Type B pancreatic cell (in vitro differentiated cells): ENCODE measurements around the gene CFAP73. TPM values are rescaled to one million over a fixed set of nuclear protein-coding genes. Genes with fewer than 3 reads are reported as not detected.

Experiments used
- DNase-seq: peaks from one replicate; pipeline ENCODE4 v3.0.0; 2021; ENCODE audit warnings: mixed read lengths; ENCODE audit not compliant: unreplicated experiment; ENCODE audit errors: extremely low spot score
- H3K27ac Mint-ChIP-seq: 2 replicates; pipeline ENCODE4 v1.8.0; 2021; ENCODE audit warnings: mild to moderate bottlenecking, mixed read lengths
- H3K27me3 Mint-ChIP-seq: 2 replicates; pipeline ENCODE4 v1.8.0; 2021; ENCODE audit warnings: mixed read lengths
- H3K36me3 Mint-ChIP-seq: 2 replicates; pipeline ENCODE4 v1.8.0; 2021; ENCODE audit warnings: mixed read lengths
- H3K4me1 Mint-ChIP-seq: one replicate; pipeline ENCODE4 v1.8.0; 2021; ENCODE audit warnings: mixed read lengths; ENCODE audit not compliant: unreplicated experiment
- H3K4me3 Mint-ChIP-seq: 2 replicates; pipeline ENCODE4 v1.8.0; 2021; ENCODE audit warnings: mild to moderate bottlenecking, mixed read lengths
- H3K9me3 Mint-ChIP-seq: 2 replicates; pipeline ENCODE4 v1.8.0; 2021; ENCODE audit warnings: mixed read lengths
- total RNA-seq: library from RNA; stranded (reverse); gene quantifications from 2 replicates; pipeline ENCODE4 v1.2.1, GENCODE V29; 2021; ENCODE audit warnings: low replicate concordance
- TF ChIP-seq, protein P1 (sequence below): fragments of 200-600 bp; sonication (generic); conservative IDR thresholded peaks from 2 replicates; pipeline ENCODE4 v1.5.0; 2021; ENCODE audit warnings: antibody characterized with exemption, mild to moderate bottlenecking

The CFAP73 gene
- total RNA-seq, 1 donor from 2014 or later = 0.27 TPM

DNA sequence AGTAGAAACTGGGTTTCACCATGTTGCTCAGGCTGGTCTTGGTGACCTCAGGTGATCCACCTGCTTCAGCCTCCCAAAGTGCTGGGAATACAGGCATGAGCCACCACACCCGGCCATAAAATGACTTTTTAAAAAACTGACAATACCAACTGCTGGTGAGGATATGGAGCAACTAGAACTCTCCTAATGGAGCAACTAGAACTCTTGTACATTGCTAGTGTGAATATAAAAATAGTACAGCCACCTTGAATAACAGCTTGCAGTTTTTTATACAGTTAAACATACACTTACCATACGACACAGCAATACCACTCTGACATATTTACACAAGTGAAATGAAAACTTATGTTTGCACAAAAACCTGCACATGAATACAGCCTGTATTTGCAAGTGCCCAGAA is 2.5 kb upstream of the CFAP73 start:
- H3K4me3 Mint-ChIP-seq = no peak overlapping the region
- TF ChIP-seq, protein P1, sequence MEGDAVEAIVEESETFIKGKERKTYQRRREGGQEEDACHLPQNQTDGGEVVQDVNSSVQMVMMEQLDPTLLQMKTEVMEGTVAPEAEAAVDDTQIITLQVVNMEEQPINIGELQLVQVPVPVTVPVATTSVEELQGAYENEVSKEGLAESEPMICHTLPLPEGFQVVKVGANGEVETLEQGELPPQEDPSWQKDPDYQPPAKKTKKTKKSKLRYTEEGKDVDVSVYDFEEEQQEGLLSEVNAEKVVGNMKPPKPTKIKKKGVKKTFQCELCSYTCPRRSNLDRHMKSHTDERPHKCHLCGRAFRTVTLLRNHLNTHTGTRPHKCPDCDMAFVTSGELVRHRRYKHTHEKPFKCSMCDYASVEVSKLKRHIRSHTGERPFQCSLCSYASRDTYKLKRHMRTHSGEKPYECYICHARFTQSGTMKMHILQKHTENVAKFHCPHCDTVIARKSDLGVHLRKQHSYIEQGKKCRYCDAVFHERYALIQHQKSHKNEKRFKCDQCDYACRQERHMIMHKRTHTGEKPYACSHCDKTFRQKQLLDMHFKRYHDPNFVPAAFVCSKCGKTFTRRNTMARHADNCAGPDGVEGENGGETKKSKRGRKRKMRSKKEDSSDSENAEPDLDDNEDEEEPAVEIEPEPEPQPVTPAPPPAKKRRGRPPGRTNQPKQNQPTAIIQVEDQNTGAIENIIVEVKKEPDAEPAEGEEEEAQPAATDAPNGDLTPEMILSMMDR = no peak
- peaks cover 16% of the 10 kb centered on the region for H3K4me1 Mint-ChIP-seq
- no peak overlapping the region for H3K27ac Mint-ChIP-seq
- DNase-seq = no peak
- peaks cover 3% of the 10 kb centered on the region for H3K27me3 Mint-ChIP-seq
- H3K36me3 Mint-ChIP-seq = no peaks in the 10 kb centered on the region
- no peaks in the 10 kb centered on the region for H3K9me3 Mint-ChIP-seq

DNA sequence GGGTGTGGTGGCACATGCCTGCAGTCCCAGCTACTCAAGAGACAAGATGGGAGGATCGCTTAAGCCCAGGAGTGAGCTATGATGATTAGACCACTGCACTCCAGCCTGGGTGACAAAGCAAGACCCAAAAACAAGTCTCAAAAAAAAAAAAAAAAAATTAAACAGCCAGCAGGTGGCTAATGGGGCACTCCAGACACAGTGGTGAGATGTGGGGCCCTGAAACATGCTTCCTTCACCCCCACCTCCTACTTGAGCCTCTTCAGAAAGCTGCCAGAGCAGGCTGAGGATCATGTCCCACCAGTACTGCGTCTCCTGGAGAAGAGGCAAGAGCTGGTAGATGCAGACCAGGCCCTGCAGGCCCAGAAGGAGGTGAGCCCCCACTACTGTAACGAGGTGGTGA is 2.1 kb downstream of the CFAP73 start:
- peaks cover 21% of the 10 kb centered on the region for H3K4me1 Mint-ChIP-seq
- H3K4me3 Mint-ChIP-seq = peak overlapping the region; percentile 70
- H3K27me3 Mint-ChIP-seq = peaks cover 42% of the 10 kb centered on the region
- no peaks in the 10 kb centered on the region for H3K9me3 Mint-ChIP-seq
- peaks cover 1% of the 10 kb centered on the region for H3K36me3 Mint-ChIP-seq
- H3K27ac Mint-ChIP-seq = no peak overlapping the region
- TF ChIP-seq, protein P1 = no peak
- DNase-seq = no peak

DNA sequence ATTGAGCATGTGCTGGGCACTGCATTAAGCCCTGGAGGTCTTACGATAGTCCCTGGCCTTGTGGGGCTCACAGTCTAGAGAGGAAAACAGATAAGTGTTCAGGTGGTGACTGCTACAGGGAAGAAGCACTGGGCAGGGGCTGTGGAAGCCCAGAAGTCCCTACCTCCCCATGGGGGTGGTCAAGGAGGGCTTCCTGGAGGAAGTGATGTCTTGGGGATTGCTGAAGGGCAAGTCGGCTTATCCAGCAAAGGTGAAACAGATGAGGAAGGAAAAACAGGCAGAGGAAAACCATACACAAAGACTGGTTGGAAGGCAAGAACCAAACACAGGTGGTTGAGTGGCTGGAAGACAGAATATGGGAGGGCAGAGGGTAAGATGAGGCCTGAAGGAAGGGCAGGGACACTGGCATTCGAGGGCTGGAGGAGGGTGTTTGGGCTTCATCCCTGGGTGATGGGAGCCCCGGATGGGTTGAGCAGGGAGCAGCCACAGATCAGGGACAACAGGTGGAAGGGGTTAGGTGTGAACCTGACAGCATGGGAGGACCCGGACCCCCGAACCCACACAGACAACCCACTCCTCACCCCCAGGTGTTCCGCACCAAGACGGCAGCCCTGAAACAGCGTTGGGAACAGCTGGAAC is 2.8 kb downstream of the CFAP73 start:
- Mint-ChIP-seq H3K4me1 (peaks cover 21% of the 10 kb centered on the region), H3K4me3 (peak overlapping the region; percentile 70), H3K36me3 (peaks cover 6% of the 10 kb centered on the region), H3K27ac (peak overlapping the region; percentile 25), H3K9me3 (no peaks in the 10 kb centered on the region), H3K27me3 (peaks cover 46% of the 10 kb centered on the region)
- TF ChIP-seq, protein P1 = no peak
- DNase-seq = no peak

DNA sequence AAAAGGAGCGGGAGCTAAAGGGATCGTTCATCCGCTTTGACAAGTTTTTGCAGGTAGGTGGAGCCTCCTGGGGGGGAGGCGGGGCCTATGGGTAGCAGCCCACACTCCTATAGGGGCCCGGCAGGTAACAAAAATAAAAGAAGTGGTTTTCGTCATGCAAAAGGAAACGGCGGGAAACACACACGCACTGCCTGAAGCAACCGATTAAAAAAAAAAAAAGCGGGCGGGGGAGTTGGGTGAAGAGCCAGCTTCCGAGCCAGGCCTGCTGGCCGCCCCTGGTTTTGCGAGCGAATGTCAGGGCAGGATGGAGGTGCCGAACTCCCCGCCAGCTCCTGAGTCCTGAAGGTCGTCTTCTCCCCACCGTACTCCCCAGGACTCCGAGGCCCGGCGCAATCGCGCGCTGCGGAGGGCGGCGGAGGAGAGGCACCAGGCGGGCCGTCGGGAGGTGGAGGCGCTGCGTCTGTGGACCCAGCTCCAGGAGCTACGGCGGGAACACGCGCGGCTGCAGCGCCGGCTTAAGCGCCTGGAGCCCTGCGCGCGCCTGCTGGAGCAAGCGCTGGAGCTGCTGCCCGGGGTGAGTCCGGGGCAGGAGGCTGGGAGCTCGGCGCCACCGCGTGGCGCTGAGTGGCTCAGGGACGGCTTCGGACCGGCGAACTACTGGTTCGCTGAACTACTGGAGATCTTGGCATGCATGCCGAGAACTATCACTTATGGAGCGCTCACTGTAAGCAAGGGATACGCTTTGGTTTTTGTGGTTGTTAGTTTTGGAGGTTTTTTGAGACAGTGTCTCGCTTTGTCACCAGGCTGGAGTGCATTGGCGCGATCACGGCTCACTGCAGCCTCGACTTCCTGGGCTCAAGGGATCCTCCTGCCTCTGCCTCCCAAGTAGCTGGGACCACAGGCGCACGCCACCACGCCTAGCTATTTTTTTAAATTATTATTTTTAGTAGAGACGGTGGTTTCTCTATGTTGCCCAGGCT is 3.6 kb downstream of the CFAP73 start:
- peaks cover 21% of the 10 kb centered on the region for H3K4me1 Mint-ChIP-seq
- DNase-seq = no peak
- TF ChIP-seq, protein P1 = peak; percentile 55
- peak overlapping the region; percentile 70 for H3K4me3 Mint-ChIP-seq
- H3K9me3 Mint-ChIP-seq = no peaks in the 10 kb centered on the region
- H3K27ac Mint-ChIP-seq = peak overlapping the region; percentile 25
- peaks cover 11% of the 10 kb centered on the region for H3K36me3 Mint-ChIP-seq
- H3K27me3 Mint-ChIP-seq = peaks cover 46% of the 10 kb centered on the region

DNA sequence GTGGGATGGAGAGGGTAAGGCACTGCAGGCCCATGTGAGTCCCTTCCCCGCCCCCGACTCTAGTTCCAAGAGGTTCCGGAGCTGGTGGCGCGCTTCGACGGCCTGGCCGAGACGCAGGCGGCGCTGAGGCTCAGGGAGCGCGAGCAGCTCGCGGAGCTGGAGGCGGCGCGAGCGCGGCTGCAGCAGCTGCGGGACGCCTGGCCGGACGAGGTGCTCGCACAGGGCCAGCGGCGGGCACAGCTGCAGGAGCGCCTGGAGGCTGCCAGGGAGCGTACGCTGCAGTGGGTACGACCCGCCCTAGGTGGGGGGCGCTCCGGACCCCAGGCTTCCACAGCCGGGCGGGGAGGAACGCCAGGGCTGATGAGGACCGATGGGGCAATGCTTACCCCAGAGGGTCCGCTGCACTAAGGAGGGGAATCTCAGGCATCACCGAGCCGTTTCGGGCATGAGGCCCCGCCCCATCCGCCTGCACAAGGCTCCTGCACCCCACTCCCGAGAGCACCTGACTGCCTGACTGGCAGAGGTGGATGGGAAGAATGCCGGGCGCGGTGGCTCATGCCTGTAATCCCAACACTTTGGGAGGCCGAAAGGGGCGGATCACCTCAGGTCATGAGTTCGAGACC is 4.9 kb downstream of the CFAP73 start:
- Mint-ChIP-seq H3K27ac (no peak overlapping the region), H3K36me3 (peaks cover 14% of the 10 kb centered on the region), H3K27me3 (peaks cover 46% of the 10 kb centered on the region), H3K4me1 (peaks cover 18% of the 10 kb centered on the region), H3K9me3 (no peaks in the 10 kb centered on the region), H3K4me3 (peak overlapping the region; percentile 55)
- TF ChIP-seq, protein P1 = no peak
- no peak for DNase-seq
